GM21717 (cell line): ENCODE data around the gene HOXC11.

Experiments
- ATAC-seq: cut with Tn5 transposase; IDR thresholded peaks from one replicate; pipeline ENCODE4 v1.9.1; 2021; ENCODE audit warnings: mild to moderate bottlenecking, moderate library complexity; ENCODE audit not compliant: unreplicated experiment

HOXC11 gene

DNA sequence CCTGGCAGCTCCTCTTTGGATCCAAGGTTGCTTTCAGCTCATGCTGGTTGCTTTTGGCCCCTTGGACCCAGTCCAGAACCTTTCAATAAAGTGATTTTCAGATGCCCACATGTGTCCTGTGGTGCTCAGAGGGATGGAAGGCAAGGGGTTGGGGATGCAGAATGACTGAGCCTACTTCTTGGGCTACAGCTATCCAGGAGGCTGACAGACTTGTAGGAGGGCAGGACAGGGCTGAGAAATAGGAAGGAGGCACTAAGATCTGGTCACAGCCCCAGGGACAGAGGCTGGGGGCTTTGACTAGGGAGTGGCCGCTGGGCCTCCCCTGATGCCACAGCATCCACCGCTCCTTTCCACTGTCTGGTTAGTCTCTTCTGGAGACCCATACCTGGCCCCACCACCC is 1.2 kb upstream of the HOXC11 start:
- no peak for ATAC-seq

DNA sequence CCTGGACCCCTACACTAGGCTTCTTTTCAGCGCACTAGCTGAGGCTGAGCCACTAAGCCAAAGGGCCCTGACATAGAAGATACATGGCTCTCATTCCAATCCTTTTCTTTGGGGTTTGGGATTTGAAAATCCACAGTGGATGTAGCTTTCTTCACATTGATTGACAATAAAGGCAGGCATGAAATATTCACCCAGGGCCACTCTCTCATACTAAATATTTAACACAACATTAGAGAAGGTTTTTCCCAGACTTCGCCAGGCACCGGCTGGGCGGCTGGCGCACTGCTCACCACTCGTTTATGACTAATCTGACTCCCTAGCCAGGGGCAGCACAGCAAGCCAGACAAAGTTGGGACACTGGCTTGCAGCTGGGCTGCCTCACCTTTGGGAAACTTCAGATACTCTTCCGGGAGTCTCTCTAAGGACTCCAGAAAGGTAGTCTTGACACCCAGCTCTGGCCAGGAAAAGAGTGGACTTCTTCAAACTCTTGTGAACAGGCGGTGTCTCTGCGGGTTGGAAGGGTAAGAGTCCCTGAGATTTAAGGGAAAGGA is 699 bp upstream of the HOXC11 start:
- ATAC-seq: no peak

DNA sequence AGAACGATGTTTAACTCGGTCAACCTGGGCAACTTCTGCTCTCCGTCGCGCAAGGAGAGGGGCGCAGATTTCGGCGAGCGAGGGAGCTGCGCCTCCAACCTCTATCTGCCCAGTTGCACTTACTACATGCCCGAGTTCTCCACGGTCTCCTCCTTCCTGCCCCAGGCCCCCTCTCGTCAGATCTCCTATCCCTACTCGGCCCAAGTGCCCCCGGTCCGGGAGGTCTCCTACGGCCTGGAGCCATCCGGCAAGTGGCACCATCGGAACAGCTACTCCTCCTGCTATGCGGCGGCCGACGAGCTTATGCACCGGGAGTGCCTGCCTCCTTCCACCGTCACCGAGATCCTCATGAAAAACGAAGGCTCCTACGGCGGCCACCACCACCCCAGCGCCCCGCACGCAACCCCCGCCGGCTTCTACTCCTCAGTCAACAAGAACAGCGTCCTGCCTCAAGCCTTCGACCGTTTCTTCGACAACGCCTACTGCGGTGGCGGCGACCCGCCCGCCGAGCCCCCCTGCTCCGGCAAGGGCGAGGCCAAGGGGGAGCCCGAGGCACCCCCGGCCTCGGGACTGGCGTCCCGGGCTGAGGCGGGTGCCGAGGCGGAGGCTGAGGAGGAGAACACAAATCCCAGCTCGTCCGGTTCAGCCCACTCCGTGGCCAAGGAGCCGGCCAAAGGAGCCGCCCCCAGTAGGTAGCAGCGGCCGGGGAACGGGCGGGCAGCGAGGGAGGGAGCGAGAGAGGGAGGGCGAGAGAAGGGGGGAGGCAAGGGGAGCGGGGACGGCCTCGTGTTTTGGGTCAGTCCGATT is 513 bp downstream of the HOXC11 start:
- no peak for ATAC-seq

DNA sequence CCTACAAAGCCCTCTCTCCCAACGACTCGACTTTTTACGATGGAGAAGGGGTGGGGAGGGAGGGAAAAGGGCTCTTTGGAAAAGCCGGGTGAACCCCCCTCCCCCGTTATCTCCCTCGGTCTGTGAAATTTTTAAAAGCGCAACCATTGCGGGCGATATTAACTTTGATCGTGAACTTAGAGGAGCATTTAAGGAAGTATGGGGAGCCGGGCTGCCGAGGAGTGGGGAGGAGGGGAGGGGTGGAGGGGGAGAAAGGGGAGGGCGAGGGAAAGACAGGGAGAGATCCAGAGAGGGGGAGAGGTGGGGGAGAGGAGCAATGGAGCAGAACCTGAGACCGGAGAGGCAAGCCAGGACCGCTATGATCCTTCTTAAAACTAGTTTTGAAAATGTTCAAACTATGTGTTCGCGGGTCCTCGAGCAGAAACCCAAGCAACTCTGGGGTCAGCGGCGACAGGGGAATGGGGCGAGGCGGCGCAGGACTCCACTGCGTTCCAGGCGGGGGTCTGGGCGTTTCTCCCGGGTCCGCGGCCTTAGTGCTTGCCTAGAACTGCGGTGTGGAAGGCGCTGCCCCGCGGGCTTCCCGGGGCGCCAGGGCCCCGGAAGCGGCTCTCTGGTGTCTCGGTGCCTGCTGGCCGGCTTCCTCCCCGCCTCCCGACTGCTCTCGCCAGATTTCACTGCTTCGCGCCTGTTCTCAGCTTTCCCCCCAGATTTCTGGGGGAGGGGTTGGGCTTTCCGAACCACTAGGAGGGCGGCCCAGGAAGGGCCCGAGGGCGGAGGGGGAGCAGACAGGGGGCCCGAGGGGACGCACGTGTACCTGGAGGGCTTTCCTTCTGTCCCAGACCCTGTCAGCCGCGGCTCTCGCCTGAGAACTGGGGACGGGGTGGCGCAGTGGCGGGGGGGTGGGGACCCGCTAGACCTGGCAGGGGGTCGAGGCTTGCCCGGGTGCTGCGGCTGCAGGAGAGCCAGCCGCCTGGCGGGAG is 1.4 kb downstream of the HOXC11 start, which contains the start of gene HOTAIR:
Gene HOTAIR, minus strand, starts transcription at position 871 of the 980 bp plus-strand sequence.
- no peak for ATAC-seq

DNA sequence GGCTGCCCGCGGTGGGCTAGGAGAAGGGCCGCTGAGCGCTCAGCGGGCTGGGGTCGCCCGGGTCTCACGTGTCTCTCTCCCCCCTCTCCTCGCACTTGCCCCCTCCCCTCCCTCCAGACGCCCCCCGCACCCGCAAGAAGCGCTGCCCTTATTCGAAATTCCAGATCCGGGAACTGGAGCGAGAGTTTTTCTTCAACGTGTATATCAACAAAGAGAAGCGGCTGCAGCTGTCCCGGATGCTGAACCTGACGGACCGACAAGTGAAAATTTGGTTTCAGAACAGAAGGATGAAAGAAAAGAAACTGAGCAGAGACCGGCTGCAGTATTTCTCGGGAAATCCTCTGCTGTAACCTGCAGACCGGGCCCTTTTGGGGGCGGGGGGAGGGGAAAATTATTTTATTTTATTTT is 2.1 kb downstream of the HOXC11 start:
- ATAC-seq: no peak

DNA sequence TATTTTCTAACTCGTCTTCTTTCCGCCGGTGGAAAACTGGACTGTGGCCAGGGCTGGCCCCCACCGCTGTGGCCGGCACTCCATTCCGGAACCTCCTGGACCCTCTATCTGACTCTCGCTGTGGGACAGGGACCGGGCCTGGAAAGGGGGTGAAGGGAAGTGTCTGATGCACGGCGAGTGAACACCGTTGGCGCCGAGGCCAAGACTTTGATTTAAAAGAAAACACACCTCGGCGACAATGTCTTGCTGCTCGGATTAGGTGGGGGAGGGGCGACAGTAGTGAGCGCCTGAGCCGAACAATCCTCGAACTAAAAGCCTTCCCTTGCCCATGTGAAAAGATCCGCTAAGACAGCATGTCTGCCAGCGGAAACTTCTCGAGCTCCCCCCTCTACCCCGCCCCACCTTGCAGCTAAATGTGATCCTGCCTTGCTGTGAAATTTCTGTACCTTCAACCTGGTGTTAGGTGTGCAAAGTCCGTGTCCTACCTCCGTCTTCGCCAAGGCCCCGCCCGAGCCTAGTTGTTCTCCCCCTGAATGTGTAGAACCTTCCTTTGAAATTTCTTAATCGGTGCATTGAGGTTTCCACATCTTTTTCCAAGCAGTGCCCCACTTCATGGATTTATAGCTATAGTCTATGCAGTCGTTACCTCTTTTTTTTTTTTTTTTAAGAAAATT is 2.7 kb downstream of the HOXC11 start:
- no peak for ATAC-seq

DNA sequence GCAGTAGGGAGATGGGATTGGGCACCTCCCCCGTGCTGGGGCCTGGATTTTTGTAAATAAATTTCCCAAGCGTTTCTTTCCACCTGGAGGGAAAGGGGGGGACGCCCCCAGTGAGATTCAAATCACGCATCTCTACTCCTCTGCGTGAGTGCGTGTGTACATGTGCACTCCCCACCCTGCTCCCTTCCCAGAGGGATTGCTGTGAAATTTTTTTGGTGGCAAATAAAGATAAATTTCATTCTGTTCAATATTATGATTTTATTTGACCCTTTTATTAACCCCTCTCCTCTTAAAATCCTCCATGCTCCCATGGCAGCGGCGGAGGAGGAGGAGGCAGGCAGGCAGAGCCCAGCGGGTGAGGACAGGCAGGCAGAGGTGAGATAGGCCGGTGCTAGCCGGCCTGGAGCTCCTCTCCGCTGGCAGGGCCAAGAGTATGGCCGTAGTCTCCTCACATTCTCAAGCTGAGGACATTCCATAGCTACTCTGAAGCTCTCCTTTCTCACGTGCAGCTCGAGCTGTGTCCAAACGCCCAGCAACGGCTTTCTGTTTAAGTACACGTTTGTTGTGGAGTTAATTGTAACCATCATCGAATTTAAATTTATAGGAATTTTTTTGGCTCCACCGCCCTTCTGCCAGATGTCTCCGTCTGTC is 3.4 kb downstream of the HOXC11 start:
- no peak for ATAC-seq

DNA sequence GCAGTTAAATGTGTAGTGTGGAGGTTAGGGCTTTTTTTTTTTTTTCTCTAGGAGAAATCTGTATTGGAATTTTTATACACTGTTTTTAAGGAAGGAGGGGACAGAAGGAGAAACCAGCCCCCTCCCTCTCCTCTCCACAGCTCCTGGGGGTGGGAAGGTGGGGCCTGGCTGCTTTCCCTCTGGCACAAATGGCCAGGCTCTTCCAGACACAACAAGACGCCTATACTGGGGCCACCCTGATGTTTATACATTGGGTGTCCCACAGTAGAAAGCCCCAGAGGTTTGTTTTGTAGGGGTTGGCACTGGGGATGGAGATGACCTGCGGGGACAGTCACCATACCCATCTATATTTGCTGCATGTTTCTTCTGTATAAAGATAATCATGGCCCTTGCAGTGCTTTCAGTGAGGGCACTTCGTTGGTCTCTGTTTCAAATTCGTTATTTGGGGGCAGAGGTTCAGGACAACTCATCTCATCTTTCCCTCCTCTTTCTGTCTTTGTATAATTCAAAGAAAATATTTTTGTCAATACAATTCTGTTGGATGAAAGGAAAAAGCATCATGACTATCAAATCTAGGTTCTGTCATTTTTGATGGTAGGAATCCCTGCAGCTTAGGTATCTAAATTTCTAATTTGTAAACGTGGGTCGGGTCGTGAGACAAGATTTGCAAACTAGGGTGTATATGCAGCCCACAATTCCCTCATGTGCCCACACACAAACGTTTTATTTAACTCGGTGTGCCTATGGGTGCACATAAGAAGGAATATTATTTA is 4.1 kb downstream of the HOXC11 start:
- ATAC-seq: no peak

DNA sequence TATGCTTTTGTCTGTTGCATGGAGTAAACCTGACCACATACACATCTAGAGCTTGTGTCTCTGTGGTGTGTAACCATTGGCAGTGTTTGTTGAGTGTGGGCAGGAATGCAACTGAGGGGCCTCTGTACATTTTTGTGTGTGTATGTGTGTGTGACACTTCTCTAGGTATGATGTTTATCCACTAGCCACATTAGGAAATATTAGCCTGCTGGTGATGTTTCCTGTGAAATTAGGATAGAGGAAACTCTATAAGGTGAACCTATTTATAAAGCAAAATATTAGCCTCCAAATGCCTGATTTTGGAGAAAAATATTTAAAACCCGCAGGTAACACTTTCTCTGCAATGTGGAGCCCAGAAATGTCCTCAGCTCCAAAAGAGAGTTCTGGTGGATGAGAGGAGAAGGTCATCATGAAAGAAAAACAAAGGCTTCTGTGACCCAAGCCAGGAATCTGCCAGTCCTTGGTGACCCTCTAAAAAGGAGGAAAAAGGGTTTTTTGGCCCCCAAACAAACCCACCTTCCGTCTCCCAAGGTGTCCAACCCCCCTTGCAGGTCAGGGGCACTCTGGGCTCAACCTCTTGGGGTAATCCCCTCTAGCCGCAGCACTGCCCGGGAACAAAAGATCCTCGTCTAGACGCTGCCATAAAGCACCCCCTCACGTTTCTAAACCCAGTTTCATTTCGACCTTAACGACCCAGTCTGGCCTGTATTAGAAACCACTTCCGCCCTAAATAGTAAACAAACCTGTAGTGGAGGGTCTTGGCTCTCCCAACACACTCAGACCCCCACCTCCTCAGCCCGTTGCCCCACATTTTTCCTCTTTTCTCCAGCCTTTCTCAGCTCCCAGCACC is 4.9 kb downstream of the HOXC11 start:
- ATAC-seq: no peak

DNA sequence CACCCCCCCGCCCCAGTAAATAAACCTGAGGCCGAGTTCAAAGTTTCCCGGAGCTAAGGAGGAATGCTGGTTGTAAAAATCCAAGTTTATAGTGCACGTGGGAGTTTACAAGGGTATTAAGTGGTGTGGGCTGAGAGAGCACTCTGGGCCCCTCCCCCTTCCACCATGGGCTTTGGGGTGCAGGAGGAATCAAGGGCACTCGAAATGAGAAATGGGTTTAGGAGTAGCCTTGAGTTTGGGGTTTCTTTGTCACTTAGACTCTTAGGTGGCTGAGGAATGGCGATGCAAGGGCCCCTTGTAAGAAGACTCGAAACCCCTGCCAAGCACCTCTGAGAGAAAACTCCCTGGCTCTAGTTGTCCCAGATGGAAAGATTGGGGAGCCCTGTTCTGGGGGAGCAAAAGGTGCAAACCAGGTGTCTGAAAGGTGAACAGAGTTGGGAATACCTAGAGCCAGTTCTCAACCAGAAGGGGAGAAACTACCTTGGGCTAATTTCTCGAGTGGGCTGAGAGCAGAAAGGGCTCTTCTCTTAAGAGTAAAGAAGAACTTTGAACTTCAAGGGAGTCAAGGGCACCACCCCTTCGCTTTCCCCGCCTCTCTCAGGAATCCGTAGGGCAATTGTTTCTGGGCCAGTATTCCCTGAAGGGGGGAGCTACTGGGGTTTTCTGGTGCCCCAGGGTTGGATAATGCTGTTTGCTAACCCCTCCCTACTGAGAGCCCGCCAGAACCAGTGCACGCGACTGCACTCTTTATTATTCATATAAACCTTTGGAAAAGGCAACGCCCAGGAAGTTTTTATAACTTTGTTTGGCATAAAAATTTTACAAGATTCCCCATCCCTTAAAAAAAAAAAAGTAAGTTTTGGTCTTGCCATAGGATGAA is 5.8 kb downstream of the HOXC11 start:
- no peak for ATAC-seq

DNA sequence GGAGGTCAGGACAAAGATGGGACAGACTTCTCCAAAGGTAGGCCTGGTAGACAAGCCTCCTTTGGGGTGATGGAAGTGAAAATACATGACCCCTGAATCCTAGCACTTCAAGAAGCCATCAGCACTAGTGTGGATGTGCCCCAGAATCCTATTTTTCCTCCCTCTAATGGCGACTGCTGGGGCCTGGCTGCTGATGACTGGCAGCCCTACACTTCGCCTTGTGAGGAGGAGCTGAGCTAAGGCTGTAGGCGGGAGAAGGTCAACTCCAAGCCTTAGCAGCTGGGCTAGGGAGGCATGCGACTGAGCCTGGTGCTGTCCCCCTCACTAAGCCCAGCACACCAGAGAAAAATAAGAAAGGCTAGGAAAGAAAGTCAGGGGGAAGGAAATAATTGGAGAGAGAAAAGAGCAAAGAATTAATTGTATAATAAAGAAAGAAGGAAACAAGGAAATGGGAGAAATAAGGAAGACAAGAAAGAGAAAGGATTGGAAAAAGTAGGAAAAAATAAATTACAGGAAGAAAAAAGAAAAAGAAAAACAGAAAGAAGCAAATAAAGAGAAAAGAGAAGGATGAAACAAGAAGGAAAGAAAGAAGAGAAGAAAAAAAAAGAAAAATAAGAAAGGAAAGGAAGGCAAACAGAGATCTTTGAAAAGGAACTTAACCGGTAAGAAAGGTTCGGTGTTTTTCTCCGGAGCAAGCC is 7.3 kb downstream of the HOXC11 start:
- ATAC-seq: no peak

DNA sequence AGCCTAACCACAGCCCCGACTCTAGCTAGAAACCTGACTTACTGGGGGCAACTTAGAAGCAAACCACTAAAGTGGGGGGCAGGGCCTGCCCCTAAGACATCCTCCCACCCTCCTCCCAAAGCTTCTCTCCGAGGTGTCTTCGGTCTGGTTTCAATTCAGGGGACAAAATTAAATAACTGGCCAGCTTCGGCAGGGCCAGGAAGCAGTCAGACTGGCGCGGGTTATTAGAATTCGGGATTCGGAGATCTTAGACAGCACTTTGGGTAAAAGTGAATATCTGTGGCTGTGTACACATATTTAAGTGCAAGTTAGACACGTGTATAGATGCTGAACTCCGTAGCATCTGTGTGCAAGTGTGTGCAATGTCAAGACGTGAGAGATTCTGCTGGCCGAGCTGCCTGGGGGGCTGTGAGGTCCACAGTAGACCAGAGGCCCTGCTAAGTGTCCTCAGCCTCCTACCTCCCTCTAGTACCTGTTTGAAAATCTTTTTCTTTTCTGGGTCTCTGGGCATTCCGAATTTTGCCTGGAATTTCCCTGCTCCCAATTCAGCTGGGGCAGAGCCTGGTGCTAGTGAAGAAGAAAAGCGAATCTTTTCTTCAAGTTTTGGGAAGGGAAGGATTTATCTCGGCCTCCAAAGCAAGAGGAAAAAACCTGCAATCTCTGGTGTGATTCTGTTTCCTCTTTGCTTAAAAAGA is 8.0 kb downstream of the HOXC11 start:
- no peak for ATAC-seq

DNA sequence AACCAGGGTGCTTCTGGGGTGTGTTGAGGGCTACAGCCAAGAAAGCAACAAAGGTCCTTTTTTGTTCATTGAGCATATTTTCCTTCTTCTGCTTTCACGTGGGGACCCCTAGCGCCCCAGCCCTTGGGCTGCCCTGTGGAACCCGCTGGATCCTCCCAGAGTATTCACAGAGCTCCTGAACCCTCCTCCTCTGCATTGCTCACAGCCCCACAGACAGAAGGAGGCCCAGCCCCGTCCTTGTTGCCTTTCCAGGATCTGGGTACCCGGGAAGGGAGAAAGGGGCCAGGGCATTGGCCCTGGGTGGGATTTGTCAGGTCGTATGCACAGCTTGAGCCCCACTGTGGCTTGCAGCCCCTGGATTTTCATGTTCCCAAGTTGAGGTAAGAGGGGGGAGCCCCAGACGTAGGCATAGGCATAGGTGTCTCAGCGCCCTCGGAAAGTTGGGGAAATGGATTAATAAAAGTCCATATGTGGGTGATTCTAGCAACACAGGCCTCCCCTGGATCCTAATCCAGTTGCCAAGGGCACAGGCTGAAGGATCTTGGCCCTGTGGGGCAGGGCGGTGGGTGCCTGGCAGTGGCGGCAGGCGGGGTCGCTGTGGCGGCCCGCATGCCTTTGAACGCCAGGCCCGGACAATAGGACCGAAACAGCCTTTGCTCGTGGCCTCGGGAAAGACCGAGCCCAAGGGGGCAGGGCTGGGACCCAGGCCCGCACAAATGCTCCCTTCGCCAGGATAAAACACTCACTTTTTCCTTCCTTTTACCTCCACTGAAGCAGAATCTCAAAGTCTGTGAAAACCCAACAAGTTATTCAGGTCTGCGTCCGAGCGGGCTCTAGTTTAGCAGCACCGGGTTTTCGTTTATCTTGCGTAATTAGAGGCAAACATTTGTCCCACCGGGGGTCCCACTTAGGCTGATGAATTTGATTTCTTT is 9.0 kb downstream of the HOXC11 start:
- no peak for ATAC-seq

DNA sequence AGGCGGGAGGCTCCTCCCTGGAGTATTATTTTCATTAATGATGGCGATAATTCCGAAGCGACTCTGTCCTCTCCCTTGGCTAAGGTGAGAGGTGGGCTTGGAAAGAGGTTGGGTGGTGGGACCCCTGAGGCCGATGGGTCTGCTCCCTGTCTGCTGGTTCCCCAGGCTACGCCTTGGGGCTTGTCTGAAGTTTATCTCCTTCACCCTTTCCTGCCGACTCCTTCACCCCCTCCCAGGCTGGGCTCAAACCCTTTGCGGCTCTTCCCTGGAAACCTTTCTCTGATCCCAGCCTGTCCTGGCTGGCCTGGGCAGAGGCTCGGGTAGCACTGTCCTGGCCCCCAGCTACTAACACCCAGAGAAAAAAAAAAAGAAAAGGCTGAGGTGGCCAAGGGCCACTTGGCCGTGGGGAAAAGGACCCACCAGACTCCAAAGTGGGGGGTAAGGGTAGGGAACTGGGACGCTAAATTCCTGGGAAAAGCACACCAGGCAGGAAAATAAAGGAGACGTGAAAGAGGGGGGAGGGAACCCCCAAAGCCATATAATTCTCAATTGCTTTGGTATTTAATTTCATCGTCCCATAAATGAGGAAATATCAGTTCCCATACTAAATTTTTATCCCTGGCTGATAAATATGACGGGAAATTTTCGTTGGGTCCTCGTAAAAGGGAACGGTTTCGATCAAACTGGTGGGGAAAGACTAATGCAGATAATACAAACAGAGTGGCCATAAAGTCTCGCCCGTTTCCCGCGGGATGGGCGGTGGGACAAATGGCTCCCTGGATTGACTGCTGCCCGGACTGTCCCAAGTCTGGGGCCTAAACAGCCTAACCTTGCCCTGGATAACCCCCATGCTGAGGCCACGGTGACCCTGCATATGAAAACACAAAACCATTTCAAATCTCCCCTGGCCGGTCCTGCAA is 10.0 kb downstream of the HOXC11 start:
- no peak for ATAC-seq

DNA sequence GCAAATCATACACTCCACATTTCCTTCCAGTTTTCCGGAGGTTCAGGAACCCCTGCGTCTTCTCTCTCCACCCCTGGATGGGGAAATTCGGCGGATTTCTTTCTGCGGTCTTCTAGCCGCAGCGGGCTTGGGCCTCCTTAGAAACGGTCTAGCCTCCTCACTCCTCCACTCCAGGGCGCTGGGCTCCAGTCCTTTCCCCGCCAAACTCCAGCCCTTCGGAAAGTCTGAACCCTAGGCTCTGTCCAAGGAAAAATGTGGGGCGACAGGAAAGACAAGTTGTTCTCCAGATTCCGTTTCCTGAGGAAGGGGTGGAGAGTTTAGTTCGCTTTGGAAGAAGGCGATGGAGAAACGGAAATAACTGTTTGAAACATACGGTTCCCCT is 10.6 kb downstream of the HOXC11 start:
- ATAC-seq: no peak
